ENCODE data around the gene HSPA1B. TPM values are rescaled to one million over a fixed set of nuclear protein-coding genes. Genes with fewer than 3 reads are reported as not detected.

The HSPA1B gene
- total and polyA plus RNA-seq, 2 of the 4 experiments (the other 2 are of a cell fraction) = 61.1 to 93.6 TPM

GRCh38 chr6:31825553-31825952 lies 2.0 kb upstream of the HSPA1B start:
- no peak for ATAC-seq (ENCODE audit: low read depth)
- Histone ChIP-seq H2BK5ac (ENCODE audit: low read depth, low read length, poor library complexity, severe bottlenecking) (no peak overlapping the region), H3K56ac (ENCODE audit: extremely low read depth, insufficient read depth, low read length) (no peak overlapping the region), H4K20me1 (ENCODE audit: insufficient read depth, low read length) (peaks cover 9% of the 10 kb centered on the region), H3K18ac (ENCODE audit: low read depth, low read length) (no peak overlapping the region), H3K9me1 (ENCODE audit: insufficient read depth, low read length) (peaks cover 7% of the 10 kb centered on the region; the same call in 1 of the 2 replicates), H2AFZ (replicated peaks; ENCODE audit: low read length, poor library complexity) (no peak overlapping the region), H3K27ac (ENCODE audit: insufficient read depth, low read length) (no peak overlapping the region), H3K9me3 (ENCODE audit: control insufficient read depth, insufficient read depth, low read length) (no peaks in the 10 kb centered on the region), H3K27me3 (ENCODE audit: control insufficient read depth, insufficient read depth, low read length) (no peaks in the 10 kb centered on the region), H3K4me3 (ENCODE audit: insufficient read depth, low read depth, low read length) (no peak overlapping the region), H3K4me2 (ENCODE audit: low read depth, low read length) (no peak overlapping the region), H2AK5ac (ENCODE audit: low read depth, low read length) (no peak overlapping the region), H2BK20ac (ENCODE audit: low read depth, low read length) (no peak overlapping the region), H3K4me1 (ENCODE audit: control insufficient read depth, insufficient read depth, low read length) (peaks cover 10% of the 10 kb centered on the region), H4K91ac (ENCODE audit: insufficient read depth, low read depth, low read length) (no peak overlapping the region), H3K79me1 (ENCODE audit: low read depth in 1 of 2, low read length in 2 of 2) (peaks cover 5 to 30% of the 10 kb centered on the region in 2 experiments; a peak in 3 of 4 replicates), H2BK15ac (ENCODE audit: low read depth, low read length) (no peak overlapping the region), H4K8ac (ENCODE audit: low read depth in 2 of 2, low read length in 2 of 2) (no peak overlapping the region), H3K14ac (replicated peaks; ENCODE audit: low read depth, low read length) (no peak overlapping the region), H3K9ac (ENCODE audit: low read depth, low read length) (no peak overlapping the region), H3K36me3 (ENCODE audit: control insufficient read depth, insufficient read depth, low read length) (no peaks in the 10 kb centered on the region), H4K5ac (ENCODE audit: low read depth, low read length) (no peak overlapping the region), H2AK9ac (replicated peaks; ENCODE audit: low read depth, low read length, poor library complexity) (no peak overlapping the region), H3K4ac (ENCODE audit: low read depth, low read length) (no peak overlapping the region), H2BK120ac (ENCODE audit: low read depth, low read length) (no peak overlapping the region), H3K23ac (ENCODE audit: low read depth, low read length) (no peak overlapping the region)
- ChIA-PET CTCF (no interaction called here), POLR2A (ENCODE audit: unreplicated experiment) (interaction anchor here (0.7 kb wide), 1 partner anchor 18 kb away, joined by 6 read pairs; no protein-coding TSS in a partner anchor)
- in situ Hi-C loops (cut with MboI; ENCODE audit: low sequenced_read_pairs) (no loop called here), dilution Hi-C loops (cut with HindIII; ENCODE audit: low sequenced_read_pairs, unreplicated experiment) (no loop called here), intact Hi-C loops (cut with micrococcal nuclease) (loop anchor here (5.0 kb wide), 1 partner anchor 278 kb away; the partner anchor contains the start of genes ATP6V1G2 and NFKBIL1)
- TF ChIP-seq MAFK (IDR thresholded peaks at IDR 0.05; ENCODE audit: low read depth, low read length) = no peak
- TF ChIP-seq USF2 (IDR thresholded peaks at IDR 0.05; ENCODE audit: low read depth, low read length) = no peak
- TF ChIP-seq MAZ (IDR thresholded peaks at IDR 0.05; ENCODE audit: borderline replicate concordance, low read depth, low read length) = no peak
- TF ChIP-seq POLR2A (IDR thresholded peaks at IDR 0.05; ENCODE audit: low read depth, low read length) = no peak
- TF ChIP-seq RAD21 (IDR thresholded peaks at IDR 0.05; ENCODE audit: low read length) = no peak
- no peak for TF ChIP-seq MXI1 (IDR thresholded peaks at IDR 0.05; ENCODE audit: borderline replicate concordance, low read depth, low read length)
- TF ChIP-seq FOS (IDR thresholded peaks at IDR 0.05; ENCODE audit: low read depth, low read length) = no peak
- TF ChIP-seq RCOR1 (IDR thresholded peaks at IDR 0.05; ENCODE audit: insufficient replicate concordance, low read length) = no peak
- no peak for TF ChIP-seq RFX5 (IDR thresholded peaks at IDR 0.05; ENCODE audit: low read depth, low read length)
- no peak for TF ChIP-seq BHLHE40 (IDR thresholded peaks at IDR 0.05; ENCODE audit: low read depth, low read length)
- TF ChIP-seq CHD1 (IDR thresholded peaks at IDR 0.05; ENCODE audit: low read depth, low read length) = no peak
- no peak for TF ChIP-seq ELK1 (IDR thresholded peaks at IDR 0.05; ENCODE audit: borderline replicate concordance, low read depth, low read length)
- TF ChIP-seq NFE2L2 (IDR thresholded peaks at IDR 0.05; ENCODE audit: low read depth, low read length) = no peak
- no peak for TF ChIP-seq CTCF (conservative IDR thresholded peaks at IDR 0.05; ENCODE audit: low read depth, low read length)
- no CpG with 5 or more reads among the region's 4 CpGs for WGBS, 2 experiments (ENCODE audit: extremely low coverage in 2 of 2, insufficient read length in 1 of 2)
- BruUV-seq (replicated peaks) = no TSS peak
- no peak for DNase-seq

Data from IMR-90 (cell line).